K562 (cell line): Measurements from ENCODE around the gene KMT2C. TPM values are rescaled to one million over a fixed set of nuclear protein-coding genes. Genes with fewer than 3 reads are reported as not detected.

Experiments
- COPS2 ChIP-seq: fragments of 450-650 bp; conservative IDR thresholded peaks from 2 replicates; pipeline ENCODE4 v1.6.1; 2016; ENCODE audit warnings: mild to moderate bottlenecking, moderate library complexity
- DIDO1 ChIP-seq: fragments of 450-650 bp; IDR thresholded peaks from 2 replicates; pipeline ENCODE4 v1.6.1; 2016; ENCODE audit warnings: low read depth, missing biosample characterization, missing genetic modification characterization
- ERF ChIP-seq: fragments of 450-650 bp; formaldehyde crosslinking; IDR thresholded peaks from 2 replicates; pipeline ENCODE4 v1.4.0; 2020; ENCODE audit warnings: mild to moderate bottlenecking, mixed read lengths
- GATAD2A ChIP-seq: fragments of 450-650 bp; IDR thresholded peaks from 2 replicates; pipeline ENCODE4 v1.6.1; 2017
- NBN ChIP-seq: fragments of 450-650 bp; IDR thresholded peaks from 2 replicates; pipeline ENCODE4 v1.6.1; 2016; ENCODE audit warnings: low read depth, mild to moderate bottlenecking
- NFXL1 ChIP-seq: fragments of 450-650 bp; formaldehyde crosslinking; IDR thresholded peaks from 2 replicates; pipeline ENCODE4 v1.4.0; 2021; ENCODE audit warnings: mild to moderate bottlenecking
- SMAD3 ChIP-seq: fragments of 450-650 bp; formaldehyde crosslinking; conservative IDR thresholded peaks from 2 replicates; pipeline ENCODE4 v1.4.0; 2020; ENCODE audit warnings: mild to moderate bottlenecking
- U2AF2 ChIP-seq: fragments of 200-400 bp; formaldehyde crosslinking; optimal IDR thresholded peaks from 2 replicates; pipeline ENCODE3; 2017; ENCODE audit warnings: low read depth, mild to moderate bottlenecking, low read length
- ZFP36 ChIP-seq: fragments of 150-350 bp; IDR thresholded peaks from 2 replicates; pipeline ENCODE4 v1.6.1; 2018; ENCODE audit warnings: low read length, low read depth; ENCODE audit not compliant: partially characterized antibody
- ZNF124 ChIP-seq: sonication (generic); formaldehyde crosslinking; IDR thresholded peaks from 2 replicates; pipeline ENCODE4 v1.8.1; 2022; ENCODE audit warnings: missing genetic modification reagents
- ZNF766 ChIP-seq: fragments of 200-800 bp; sonication (Bioruptor generic); conservative IDR thresholded peaks from 2 replicates; pipeline ENCODE4 v1.6.1; 2016; ENCODE audit warnings: missing genetic modification characterization, missing compliant biosample characterization
- polyA plus RNA-seq, 8 experiments: library from polyadenylated mRNA; depleted of rRNA in 4 of 8; stranded (reverse) in 5 of 8; unstranded in 3 of 8; fragments of >200 nt; fragmentation: Nextera tagmentation in 2 of 8; fragmentation: Illumina TruSeq in 1 of 8; extraction: Ambion mirVana in 2 of 8; extraction: Trizol in 1 of 8; gene quantifications; 2 replicates each; pipeline versions ENCODE4 v1.2.1 to v1.2.3, GENCODE V29; 2011 to 2014; ENCODE audit warnings: inconsistent platforms in 1 of 8, missing spikeins in 1 of 8
- total RNA-seq, 7 experiments: library from RNA; depleted of rRNA in 6 of 7; stranded (reverse); fragments of >200 nt in 6 of 7; fragmentation: Illumina TruSeq in 2 of 7; extraction: Trizol in 2 of 7; gene quantifications; 2 replicates each; pipeline versions ENCODE4 v1.2.1 to v1.2.3, GENCODE V29; 2011 to 2021; ENCODE audit warnings: low replicate concordance in 1 of 7
- TF ChIP-seq, protein P1 (sequence below): fragments of 150-350 bp; conservative IDR thresholded peaks from 2 replicates; pipeline ENCODE4 v1.6.1; 2014; ENCODE audit warnings: low read length
- TF ChIP-seq, protein P2 (sequence below): fragments of 250-450 bp; sonication (Bioruptor Pico); IDR thresholded peaks from 2 replicates; pipeline ENCODE4 v1.5.0; 2022; ENCODE audit warnings: mild to moderate bottlenecking
- TF ChIP-seq, protein P3 (sequence below): fragments of 450-650 bp; formaldehyde crosslinking; IDR thresholded peaks from 2 replicates; pipeline ENCODE4 v1.4.0; 2020; ENCODE audit warnings: mild to moderate bottlenecking, mixed read lengths
- TF ChIP-seq, protein P4 (sequence below): fragments of 450-650 bp; formaldehyde crosslinking; IDR thresholded peaks from 2 replicates; pipeline ENCODE4 v1.4.0; 2020; ENCODE audit warnings: mild to moderate bottlenecking, moderate library complexity
- TF ChIP-seq, protein P5 (sequence below): fragments of 450-650 bp; IDR thresholded peaks from 2 replicates; pipeline ENCODE4 v1.6.1; 2017; ENCODE audit warnings: antibody characterized with exemption
- TF ChIP-seq, protein P6 (sequence below): fragments of 250-450 bp; sonication (Bioruptor Pico); IDR thresholded peaks from 2 replicates; pipeline ENCODE4 v1.4.0; 2020; ENCODE audit warnings: borderline replicate concordance

The KMT2C gene
- total and polyA plus RNA-seq, 9 of the 15 experiments (the other 6 are each of a cell fraction or from before 2014, with no cell fraction given) = 4.9 to 67.8 (median 27.1) TPM

DNA sequence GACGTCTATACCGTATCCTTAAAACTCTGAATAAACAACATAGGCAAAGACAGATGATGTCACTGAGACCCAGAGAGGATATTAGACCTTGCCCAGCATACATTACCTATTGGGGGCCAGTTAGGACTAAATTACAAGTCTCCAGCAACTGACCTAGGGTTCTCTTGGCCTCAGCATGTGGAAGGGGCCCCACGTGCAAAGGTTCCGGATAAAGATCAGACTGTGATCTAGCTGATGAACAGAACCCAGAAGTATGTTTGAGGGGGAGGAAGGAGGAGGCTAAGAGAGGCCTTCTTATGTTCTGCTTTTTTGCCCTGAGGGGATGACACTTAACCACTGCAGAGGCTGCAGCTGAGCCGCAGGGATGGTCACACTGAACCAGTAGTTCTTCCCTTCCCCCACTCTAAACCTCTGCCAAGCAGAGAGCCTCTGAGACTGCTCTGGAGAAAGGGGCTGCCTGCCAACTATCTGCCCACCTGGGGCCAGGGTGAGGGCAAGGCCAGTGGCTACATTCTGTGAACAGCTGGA lies 24.0 kb upstream of the KMT2C start (continued):
- TF ChIP-seq, protein P1, sequence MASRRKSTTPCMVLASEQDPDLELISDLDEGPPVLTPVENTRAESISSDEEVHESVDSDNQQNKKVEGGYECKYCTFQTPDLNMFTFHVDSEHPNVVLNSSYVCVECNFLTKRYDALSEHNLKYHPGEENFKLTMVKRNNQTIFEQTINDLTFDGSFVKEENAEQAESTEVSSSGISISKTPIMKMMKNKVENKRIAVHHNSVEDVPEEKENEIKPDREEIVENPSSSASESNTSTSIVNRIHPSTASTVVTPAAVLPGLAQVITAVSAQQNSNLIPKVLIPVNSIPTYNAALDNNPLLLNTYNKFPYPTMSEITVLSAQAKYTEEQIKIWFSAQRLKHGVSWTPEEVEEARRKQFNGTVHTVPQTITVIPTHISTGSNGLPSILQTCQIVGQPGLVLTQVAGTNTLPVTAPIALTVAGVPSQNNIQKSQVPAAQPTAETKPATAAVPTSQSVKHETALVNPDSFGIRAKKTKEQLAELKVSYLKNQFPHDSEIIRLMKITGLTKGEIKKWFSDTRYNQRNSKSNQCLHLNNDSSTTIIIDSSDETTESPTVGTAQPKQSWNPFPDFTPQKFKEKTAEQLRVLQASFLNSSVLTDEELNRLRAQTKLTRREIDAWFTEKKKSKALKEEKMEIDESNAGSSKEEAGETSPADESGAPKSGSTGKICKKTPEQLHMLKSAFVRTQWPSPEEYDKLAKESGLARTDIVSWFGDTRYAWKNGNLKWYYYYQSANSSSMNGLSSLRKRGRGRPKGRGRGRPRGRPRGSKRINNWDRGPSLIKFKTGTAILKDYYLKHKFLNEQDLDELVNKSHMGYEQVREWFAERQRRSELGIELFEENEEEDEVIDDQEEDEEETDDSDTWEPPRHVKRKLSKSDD = no peak
- TF ChIP-seq COPS2 (no peak), ZFP36 (no peak), DIDO1 (tag) (no peak), NFXL1 (CRISPR knock-in tag) (no peak), GATAD2A (no peak), NBN (no peak), ZNF766 (CRISPR knock-in tag) (0 out of 2 replicates have a peak, but pooled peaks have one; percentile 73), SMAD3 (CRISPR knock-in tag) (no peak), U2AF2 (no peak), ZNF124 (CRISPR knock-in tag) (no peak), ERF (CRISPR knock-in tag) (no peak)
- TF ChIP-seq, protein P2, sequence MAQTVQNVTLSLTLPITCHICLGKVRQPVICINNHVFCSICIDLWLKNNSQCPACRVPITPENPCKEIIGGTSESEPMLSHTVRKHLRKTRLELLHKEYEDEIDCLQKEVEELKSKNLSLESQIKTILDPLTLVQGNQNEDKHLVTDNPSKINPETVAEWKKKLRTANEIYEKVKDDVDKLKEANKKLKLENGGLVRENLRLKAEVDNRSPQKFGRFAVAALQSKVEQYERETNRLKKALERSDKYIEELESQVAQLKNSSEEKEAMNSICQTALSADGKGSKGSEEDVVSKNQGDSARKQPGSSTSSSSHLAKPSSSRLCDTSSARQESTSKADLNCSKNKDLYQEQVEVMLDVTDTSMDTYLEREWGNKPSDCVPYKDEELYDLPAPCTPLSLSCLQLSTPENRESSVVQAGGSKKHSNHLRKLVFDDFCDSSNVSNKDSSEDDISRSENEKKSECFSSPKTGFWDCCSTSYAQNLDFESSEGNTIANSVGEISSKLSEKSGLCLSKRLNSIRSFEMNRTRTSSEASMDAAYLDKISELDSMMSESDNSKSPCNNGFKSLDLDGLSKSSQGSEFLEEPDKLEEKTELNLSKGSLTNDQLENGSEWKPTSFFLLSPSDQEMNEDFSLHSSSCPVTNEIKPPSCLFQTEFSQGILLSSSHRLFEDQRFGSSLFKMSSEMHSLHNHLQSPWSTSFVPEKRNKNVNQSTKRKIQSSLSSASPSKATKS (CRISPR knock-in tag) = no peak
- TF ChIP-seq, protein P3, sequence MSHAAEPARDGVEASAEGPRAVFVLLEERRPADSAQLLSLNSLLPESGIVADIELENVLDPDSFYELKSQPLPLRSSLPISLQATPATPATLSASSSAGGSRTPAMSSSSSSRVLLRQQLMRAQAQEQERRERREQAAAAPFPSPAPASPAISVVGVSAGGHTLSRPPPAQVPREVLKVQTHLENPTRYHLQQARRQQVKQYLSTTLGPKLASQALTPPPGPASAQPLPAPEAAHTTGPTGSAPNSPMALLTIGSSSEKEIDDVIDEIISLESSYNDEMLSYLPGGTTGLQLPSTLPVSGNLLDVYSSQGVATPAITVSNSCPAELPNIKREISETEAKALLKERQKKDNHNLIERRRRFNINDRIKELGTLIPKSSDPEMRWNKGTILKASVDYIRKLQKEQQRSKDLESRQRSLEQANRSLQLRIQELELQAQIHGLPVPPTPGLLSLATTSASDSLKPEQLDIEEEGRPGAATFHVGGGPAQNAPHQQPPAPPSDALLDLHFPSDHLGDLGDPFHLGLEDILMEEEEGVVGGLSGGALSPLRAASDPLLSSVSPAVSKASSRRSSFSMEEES (CRISPR knock-in tag) = no peak
- TF ChIP-seq, protein P4, sequence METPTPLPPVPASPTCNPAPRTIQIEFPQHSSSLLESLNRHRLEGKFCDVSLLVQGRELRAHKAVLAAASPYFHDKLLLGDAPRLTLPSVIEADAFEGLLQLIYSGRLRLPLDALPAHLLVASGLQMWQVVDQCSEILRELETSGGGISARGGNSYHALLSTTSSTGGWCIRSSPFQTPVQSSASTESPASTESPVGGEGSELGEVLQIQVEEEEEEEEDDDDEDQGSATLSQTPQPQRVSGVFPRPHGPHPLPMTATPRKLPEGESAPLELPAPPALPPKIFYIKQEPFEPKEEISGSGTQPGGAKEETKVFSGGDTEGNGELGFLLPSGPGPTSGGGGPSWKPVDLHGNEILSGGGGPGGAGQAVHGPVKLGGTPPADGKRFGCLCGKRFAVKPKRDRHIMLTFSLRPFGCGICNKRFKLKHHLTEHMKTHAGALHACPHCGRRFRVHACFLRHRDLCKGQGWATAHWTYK (CRISPR knock-in tag) = no peak
- TF ChIP-seq, protein P5, sequence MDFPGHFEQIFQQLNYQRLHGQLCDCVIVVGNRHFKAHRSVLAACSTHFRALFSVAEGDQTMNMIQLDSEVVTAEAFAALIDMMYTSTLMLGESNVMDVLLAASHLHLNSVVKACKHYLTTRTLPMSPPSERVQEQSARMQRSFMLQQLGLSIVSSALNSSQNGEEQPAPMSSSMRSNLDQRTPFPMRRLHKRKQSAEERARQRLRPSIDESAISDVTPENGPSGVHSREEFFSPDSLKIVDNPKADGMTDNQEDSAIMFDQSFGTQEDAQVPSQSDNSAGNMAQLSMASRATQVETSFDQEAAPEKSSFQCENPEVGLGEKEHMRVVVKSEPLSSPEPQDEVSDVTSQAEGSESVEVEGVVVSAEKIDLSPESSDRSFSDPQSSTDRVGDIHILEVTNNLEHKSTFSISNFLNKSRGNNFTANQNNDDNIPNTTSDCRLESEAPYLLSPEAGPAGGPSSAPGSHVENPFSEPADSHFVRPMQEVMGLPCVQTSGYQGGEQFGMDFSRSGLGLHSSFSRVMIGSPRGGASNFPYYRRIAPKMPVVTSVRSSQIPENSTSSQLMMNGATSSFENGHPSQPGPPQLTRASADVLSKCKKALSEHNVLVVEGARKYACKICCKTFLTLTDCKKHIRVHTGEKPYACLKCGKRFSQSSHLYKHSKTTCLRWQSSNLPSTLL = no peak
- TF ChIP-seq, protein P6, sequence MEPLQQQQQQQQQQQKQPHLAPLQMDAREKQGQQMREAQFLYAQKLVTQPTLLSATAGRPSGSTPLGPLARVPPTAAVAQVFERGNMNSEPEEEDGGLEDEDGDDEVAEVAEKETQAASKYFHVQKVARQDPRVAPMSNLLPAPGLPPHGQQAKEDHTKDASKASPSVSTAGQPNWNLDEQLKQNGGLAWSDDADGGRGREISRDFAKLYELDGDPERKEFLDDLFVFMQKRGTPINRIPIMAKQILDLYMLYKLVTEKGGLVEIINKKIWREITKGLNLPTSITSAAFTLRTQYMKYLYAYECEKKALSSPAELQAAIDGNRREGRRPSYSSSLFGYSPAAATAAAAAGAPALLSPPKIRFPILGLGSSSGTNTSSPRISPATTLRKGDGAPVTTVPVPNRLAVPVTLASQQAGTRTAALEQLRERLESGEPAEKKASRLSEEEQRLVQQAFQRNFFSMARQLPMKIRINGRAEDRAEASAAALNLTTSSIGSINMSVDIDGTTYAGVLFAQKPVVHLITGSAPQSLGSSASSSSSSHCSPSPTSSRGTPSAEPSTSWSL = no peak
